ENCODE data around the gene THAP12. TPM values are rescaled to one million over a fixed set of nuclear protein-coding genes. Genes with fewer than 3 reads are reported as not detected.

Gene THAP12
- total RNA-seq, 1 donor = 87.3 TPM

- H3K4me3 ChIP-seq (ENCODE audit: low read length) = no peak overlapping the region
- H3K4me1 ChIP-seq (ENCODE audit: insufficient read depth, low read length) = no peaks in the 10 kb centered on the region
- no peaks in the 10 kb centered on the region for H3K9me3 ChIP-seq (ENCODE audit: low read depth, low read length)
- no peaks in the 10 kb centered on the region for H3K27me3 ChIP-seq (ENCODE audit: insufficient read depth, low read length)
These were observed 11.9 kb upstream of the THAP12 start for GRCh38 chr11:76392870-76393269.

GRCh38 chr11:76391811-76392475 lies 11.0 kb upstream of the THAP12 start:
- Histone ChIP-seq H3K4me1 (ENCODE audit: insufficient read depth, low read length) (no peaks in the 10 kb centered on the region), H3K4me3 (ENCODE audit: low read length) (no peak overlapping the region), H3K9me3 (ENCODE audit: low read depth, low read length) (no peaks in the 10 kb centered on the region), H3K27me3 (ENCODE audit: insufficient read depth, low read length) (no peaks in the 10 kb centered on the region)

- H3K4me1 ChIP-seq (ENCODE audit: insufficient read depth, low read length) = no peaks in the 10 kb centered on the region
- H3K4me3 ChIP-seq (ENCODE audit: low read length) = no peak overlapping the region
- no peaks in the 10 kb centered on the region for H3K27me3 ChIP-seq (ENCODE audit: insufficient read depth, low read length)
- no peaks in the 10 kb centered on the region for H3K9me3 ChIP-seq (ENCODE audit: low read depth, low read length)
These were observed 10.1 kb upstream of the THAP12 start for GRCh38 chr11:76391021-76391420.

GRCh38 chr11:76388408-76388807 lies 7.5 kb upstream of the THAP12 start:
- Histone ChIP-seq H3K4me1 (ENCODE audit: insufficient read depth, low read length) (peaks cover 5% of the 10 kb centered on the region), H3K9me3 (ENCODE audit: low read depth, low read length) (no peaks in the 10 kb centered on the region), H3K4me3 (ENCODE audit: low read length) (no peak overlapping the region), H3K27me3 (ENCODE audit: insufficient read depth, low read length) (no peaks in the 10 kb centered on the region)

- H3K9me3 ChIP-seq (ENCODE audit: low read depth, low read length) = no peaks in the 10 kb centered on the region
- no peaks in the 10 kb centered on the region for H3K27me3 ChIP-seq (ENCODE audit: insufficient read depth, low read length)
- H3K4me3 ChIP-seq (ENCODE audit: low read length) = no peak overlapping the region
- H3K4me1 ChIP-seq (ENCODE audit: insufficient read depth, low read length) = peaks cover 24% of the 10 kb centered on the region
These were observed 5.0 kb upstream of the THAP12 start for GRCh38 chr11:76385903-76386302.

- Histone ChIP-seq H3K4me3 (ENCODE audit: low read length) (no peak overlapping the region), H3K9me3 (ENCODE audit: low read depth, low read length) (no peaks in the 10 kb centered on the region), H3K4me1 (ENCODE audit: insufficient read depth, low read length) (peaks cover 44% of the 10 kb centered on the region), H3K27me3 (ENCODE audit: insufficient read depth, low read length) (no peaks in the 10 kb centered on the region)
These were observed 1.3 kb upstream of the THAP12 start for GRCh38 chr11:76382209-76382608.

GRCh38 chr11:76380159-76380976 lies 564 bp downstream of the THAP12 start:
- peak overlapping the region; percentile 53 for H3K4me3 ChIP-seq (ENCODE audit: low read length)

GRCh38 chr11:76379807-76380158 lies 1.1 kb downstream of the THAP12 start:
- H3K27me3 ChIP-seq (ENCODE audit: insufficient read depth, low read length) = no peaks in the 10 kb centered on the region
- H3K4me1 ChIP-seq (ENCODE audit: insufficient read depth, low read length) = peaks cover 52% of the 10 kb centered on the region
- peak overlapping the region; percentile 53 for H3K4me3 ChIP-seq (ENCODE audit: low read length)
- no peaks in the 10 kb centered on the region for H3K9me3 ChIP-seq (ENCODE audit: low read depth, low read length)

More at GRCh38 chr11:76380159-76380976, 564 bp downstream of the THAP12 start:
- H3K4me1 ChIP-seq (ENCODE audit: insufficient read depth, low read length) = peaks cover 48% of the 10 kb centered on the region
- no peaks in the 10 kb centered on the region for H3K9me3 ChIP-seq (ENCODE audit: low read depth, low read length)
- no peaks in the 10 kb centered on the region for H3K27me3 ChIP-seq (ENCODE audit: insufficient read depth, low read length)

- Histone ChIP-seq H3K27me3 (ENCODE audit: insufficient read depth, low read length) (no peaks in the 10 kb centered on the region), H3K9me3 (ENCODE audit: low read depth, low read length) (no peaks in the 10 kb centered on the region), H3K4me1 (ENCODE audit: insufficient read depth, low read length) (peaks cover 43% of the 10 kb centered on the region), H3K4me3 (ENCODE audit: low read length) (no peak overlapping the region)
These were observed 4.0 kb downstream of the THAP12 start for GRCh38 chr11:76376746-76377558.

- H3K4me3 ChIP-seq (ENCODE audit: low read length) = no peak overlapping the region
- no peaks in the 10 kb centered on the region for H3K9me3 ChIP-seq (ENCODE audit: low read depth, low read length)
- peaks cover 30% of the 10 kb centered on the region for H3K4me1 ChIP-seq (ENCODE audit: insufficient read depth, low read length)
- H3K27me3 ChIP-seq (ENCODE audit: insufficient read depth, low read length) = no peaks in the 10 kb centered on the region
These were observed 9.8 kb downstream of the THAP12 start for GRCh38 chr11:76371170-76371569.

- H3K4me1 ChIP-seq (ENCODE audit: insufficient read depth, low read length) = peaks cover 23% of the 10 kb centered on the region
- H3K4me3 ChIP-seq (ENCODE audit: low read length) = no peak overlapping the region
- H3K9me3 ChIP-seq (ENCODE audit: low read depth, low read length) = no peaks in the 10 kb centered on the region
- no peaks in the 10 kb centered on the region for H3K27me3 ChIP-seq (ENCODE audit: insufficient read depth, low read length)
These were observed 11.5 kb downstream of the THAP12 start for GRCh38 chr11:76369406-76369805.

GRCh38 chr11:76368490-76368889 lies 12.4 kb downstream of the THAP12 start:
- no peaks in the 10 kb centered on the region for H3K9me3 ChIP-seq (ENCODE audit: low read depth, low read length)
- no peak overlapping the region for H3K4me3 ChIP-seq (ENCODE audit: low read length)
- no peaks in the 10 kb centered on the region for H3K27me3 ChIP-seq (ENCODE audit: insufficient read depth, low read length)
- H3K4me1 ChIP-seq (ENCODE audit: insufficient read depth, low read length) = peaks cover 23% of the 10 kb centered on the region

GRCh38 chr11:76365038-76365679 lies 15.8 kb downstream of the THAP12 start:
- peaks cover 6% of the 10 kb centered on the region for H3K4me1 ChIP-seq (ENCODE audit: insufficient read depth, low read length)

GRCh38 chr11:76362716-76363115 lies 18.2 kb downstream of the THAP12 start:
- H3K4me3 ChIP-seq (ENCODE audit: low read length) = no peak overlapping the region
- no peaks in the 10 kb centered on the region for H3K9me3 ChIP-seq (ENCODE audit: low read depth, low read length)
- no peaks in the 10 kb centered on the region for H3K4me1 ChIP-seq (ENCODE audit: insufficient read depth, low read length)
- H3K27me3 ChIP-seq (ENCODE audit: insufficient read depth, low read length) = no peaks in the 10 kb centered on the region

More at GRCh38 chr11:76365038-76365679, 15.8 kb downstream of the THAP12 start:
- H3K9me3 ChIP-seq (ENCODE audit: low read depth, low read length) = no peaks in the 10 kb centered on the region
- H3K4me3 ChIP-seq (ENCODE audit: low read length) = no peak overlapping the region
- H3K27me3 ChIP-seq (ENCODE audit: insufficient read depth, low read length) = no peaks in the 10 kb centered on the region

GRCh38 chr11:76361776-76362175 lies 19.2 kb downstream of the THAP12 start:
- H3K4me1 ChIP-seq (ENCODE audit: insufficient read depth, low read length) = no peaks in the 10 kb centered on the region
- H3K4me3 ChIP-seq (ENCODE audit: low read length) = no peak overlapping the region
- no peaks in the 10 kb centered on the region for H3K27me3 ChIP-seq (ENCODE audit: insufficient read depth, low read length)
- no peaks in the 10 kb centered on the region for H3K9me3 ChIP-seq (ENCODE audit: low read depth, low read length)

Measured in mononuclear cell (primary cell).